Measurements from ENCODE around the gene FN1. TPM values are rescaled to one million over a fixed set of nuclear protein-coding genes. Genes with fewer than 3 reads are reported as not detected.

Gene FN1
- total RNA-seq, 1 donor, result 18,025 TPM

DNA sequence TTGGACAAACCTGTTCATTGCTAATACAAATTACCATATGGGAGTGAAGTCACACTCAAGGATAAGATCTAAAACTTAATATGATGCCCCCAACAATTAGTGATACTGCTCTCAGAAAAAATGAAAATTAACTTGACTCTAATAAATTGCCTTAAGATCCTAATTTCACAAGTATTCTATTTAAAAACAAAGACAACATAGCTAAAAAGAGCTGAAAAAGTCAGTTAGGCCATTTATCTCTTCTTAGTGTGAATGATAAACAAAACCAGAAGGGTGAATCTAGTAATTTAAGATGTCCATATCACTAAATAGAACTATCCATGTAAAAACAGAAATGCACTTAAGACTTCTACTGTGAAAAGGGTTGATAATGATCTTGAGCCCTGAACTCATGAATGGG, 53.4 kb downstream of the FN1 start:
- DNase-seq (ENCODE audit: insufficient read length, low spot score, missing footprints), result no peak
- Histone ChIP-seq H3K4me3 (ENCODE audit: insufficient read depth, low read length) (no peak overlapping the region), H4K20me1 (ENCODE audit: insufficient read depth, low read length) (peaks cover 54% of the 10 kb centered on the region), H3K4me1 (ENCODE audit: insufficient read depth, low read length) (peaks cover 25% of the 10 kb centered on the region), H3K27me3 (ENCODE audit: insufficient read depth, low read length) (no peaks in the 10 kb centered on the region), H3K79me2 (ENCODE audit: insufficient read depth, low read length) (peaks cover 6% of the 10 kb centered on the region), H2AFZ (ENCODE audit: low read length) (no peak overlapping the region), H3K9me3 (ENCODE audit: low read depth, low read length) (no peaks in the 10 kb centered on the region), H3K4me2 (ENCODE audit: insufficient read depth, low read length) (no peak overlapping the region), H3K27ac (ENCODE audit: low read depth, low read length) (no peak overlapping the region), H3K36me3 (ENCODE audit: insufficient read depth, low read length) (peaks cover 94% of the 10 kb centered on the region)
- TF ChIP-seq, protein P1, sequence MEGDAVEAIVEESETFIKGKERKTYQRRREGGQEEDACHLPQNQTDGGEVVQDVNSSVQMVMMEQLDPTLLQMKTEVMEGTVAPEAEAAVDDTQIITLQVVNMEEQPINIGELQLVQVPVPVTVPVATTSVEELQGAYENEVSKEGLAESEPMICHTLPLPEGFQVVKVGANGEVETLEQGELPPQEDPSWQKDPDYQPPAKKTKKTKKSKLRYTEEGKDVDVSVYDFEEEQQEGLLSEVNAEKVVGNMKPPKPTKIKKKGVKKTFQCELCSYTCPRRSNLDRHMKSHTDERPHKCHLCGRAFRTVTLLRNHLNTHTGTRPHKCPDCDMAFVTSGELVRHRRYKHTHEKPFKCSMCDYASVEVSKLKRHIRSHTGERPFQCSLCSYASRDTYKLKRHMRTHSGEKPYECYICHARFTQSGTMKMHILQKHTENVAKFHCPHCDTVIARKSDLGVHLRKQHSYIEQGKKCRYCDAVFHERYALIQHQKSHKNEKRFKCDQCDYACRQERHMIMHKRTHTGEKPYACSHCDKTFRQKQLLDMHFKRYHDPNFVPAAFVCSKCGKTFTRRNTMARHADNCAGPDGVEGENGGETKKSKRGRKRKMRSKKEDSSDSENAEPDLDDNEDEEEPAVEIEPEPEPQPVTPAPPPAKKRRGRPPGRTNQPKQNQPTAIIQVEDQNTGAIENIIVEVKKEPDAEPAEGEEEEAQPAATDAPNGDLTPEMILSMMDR (IDR thresholded peaks at IDR 0.05; ENCODE audit: extremely low read depth, low read depth, low read length), result no peak

DNA sequence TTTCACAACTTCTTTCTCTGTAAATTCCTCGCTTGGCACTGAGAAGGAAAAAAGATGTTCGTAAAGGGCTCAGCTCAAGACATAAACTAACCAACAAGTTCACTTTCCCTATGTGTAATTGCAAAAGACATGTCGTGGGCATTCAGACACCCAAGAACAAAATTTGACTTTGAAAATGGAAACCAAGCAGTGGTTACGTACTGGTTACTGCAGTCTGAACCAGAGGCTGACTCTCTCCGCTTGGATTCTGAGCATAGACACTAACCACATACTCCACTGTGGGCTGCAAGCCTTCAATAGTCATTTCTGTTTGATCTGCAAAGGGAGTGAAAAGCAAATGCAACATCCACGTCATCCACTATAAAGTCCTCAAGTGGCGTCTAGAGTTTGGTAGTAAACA, 53.9 kb downstream of the FN1 start:
- Histone ChIP-seq H3K9me3 (ENCODE audit: low read depth, low read length) (no peaks in the 10 kb centered on the region), H3K79me2 (ENCODE audit: insufficient read depth, low read length) (peaks cover 6% of the 10 kb centered on the region), H3K4me3 (ENCODE audit: insufficient read depth, low read length) (no peak overlapping the region), H3K4me2 (ENCODE audit: insufficient read depth, low read length) (no peak overlapping the region), H3K27ac (ENCODE audit: low read depth, low read length) (peak overlapping the region; percentile 49), H4K20me1 (ENCODE audit: insufficient read depth, low read length) (peaks cover 58% of the 10 kb centered on the region), H3K4me1 (ENCODE audit: insufficient read depth, low read length) (peaks cover 25% of the 10 kb centered on the region), H3K36me3 (ENCODE audit: insufficient read depth, low read length) (peaks cover 94% of the 10 kb centered on the region), H3K27me3 (ENCODE audit: insufficient read depth, low read length) (no peaks in the 10 kb centered on the region), H2AFZ (ENCODE audit: low read length) (no peak overlapping the region)
- TF ChIP-seq, protein P1 (IDR thresholded peaks at IDR 0.05; ENCODE audit: extremely low read depth, low read depth, low read length), result no peak
- DNase-seq (ENCODE audit: insufficient read length, low spot score, missing footprints), result peak; percentile 11

DNA sequence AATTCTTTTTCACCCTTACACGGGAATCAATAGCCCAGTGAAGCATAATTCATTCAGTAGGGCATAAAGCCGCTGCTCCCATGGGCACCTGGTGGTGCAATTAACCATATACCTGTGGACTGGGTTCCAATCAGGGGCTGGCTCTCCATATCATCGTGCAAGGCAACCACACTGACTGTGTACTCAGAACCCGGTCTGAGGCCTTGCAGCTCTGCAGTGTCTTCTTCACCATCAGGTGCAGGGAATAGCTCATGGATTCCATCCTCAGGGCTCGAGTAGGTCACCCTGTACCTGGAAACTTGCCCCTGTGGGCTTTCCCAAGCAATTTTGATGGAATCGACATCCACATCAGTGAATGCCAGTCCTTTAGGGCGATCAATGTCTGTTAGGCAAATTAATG, 55.2 kb downstream of the FN1 start:
- no peak for DNase-seq (ENCODE audit: insufficient read length, low spot score, missing footprints)
- no peak overlapping the region for H3K4me2 ChIP-seq (ENCODE audit: insufficient read depth, low read length)
- peaks cover 6% of the 10 kb centered on the region for H3K79me2 ChIP-seq (ENCODE audit: insufficient read depth, low read length)
- H3K36me3 ChIP-seq (ENCODE audit: insufficient read depth, low read length), result peaks cover 97% of the 10 kb centered on the region
- H3K27me3 ChIP-seq (ENCODE audit: insufficient read depth, low read length), result no peaks in the 10 kb centered on the region
- H3K27ac ChIP-seq (ENCODE audit: low read depth, low read length), result peak overlapping the region; percentile 13
- H2AFZ ChIP-seq (ENCODE audit: low read length), result no peak overlapping the region
- no peaks in the 10 kb centered on the region for H3K9me3 ChIP-seq (ENCODE audit: low read depth, low read length)
- TF ChIP-seq, protein P1 (IDR thresholded peaks at IDR 0.05; ENCODE audit: extremely low read depth, low read depth, low read length), result no peak
- H3K4me3 ChIP-seq (ENCODE audit: insufficient read depth, low read length), result no peak overlapping the region
- H4K20me1 ChIP-seq (ENCODE audit: insufficient read depth, low read length), result peaks cover 60% of the 10 kb centered on the region
- H3K4me1 ChIP-seq (ENCODE audit: insufficient read depth, low read length), result peaks cover 25% of the 10 kb centered on the region

DNA sequence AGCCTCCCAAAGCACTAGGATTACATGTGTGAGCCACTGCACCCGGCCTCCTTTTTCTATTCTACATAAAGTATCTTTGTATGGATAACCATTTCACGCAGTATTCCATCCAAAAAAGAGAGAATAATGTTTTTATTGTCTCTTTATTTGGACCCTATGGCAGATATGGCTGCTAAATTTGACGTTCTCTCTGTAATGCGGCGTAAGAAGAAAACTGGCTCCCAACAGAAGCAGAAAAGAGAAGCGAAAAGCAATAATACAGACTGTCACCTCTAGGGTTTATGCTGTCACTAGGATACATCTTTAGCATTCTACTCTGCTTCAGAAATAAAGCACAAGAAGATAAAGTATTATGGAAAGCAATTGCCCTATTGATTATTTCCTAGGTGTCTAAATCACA, 55.9 kb downstream of the FN1 start:
- Histone ChIP-seq H3K27ac (ENCODE audit: low read depth, low read length) (peak overlapping the region; percentile 27), H2AFZ (ENCODE audit: low read length) (no peak overlapping the region), H4K20me1 (ENCODE audit: insufficient read depth, low read length) (peaks cover 67% of the 10 kb centered on the region), H3K9me3 (ENCODE audit: low read depth, low read length) (no peaks in the 10 kb centered on the region), H3K4me1 (ENCODE audit: insufficient read depth, low read length) (peaks cover 28% of the 10 kb centered on the region), H3K4me3 (ENCODE audit: insufficient read depth, low read length) (no peak overlapping the region), H3K36me3 (ENCODE audit: insufficient read depth, low read length) (peaks cover 100% of the 10 kb centered on the region), H3K27me3 (ENCODE audit: insufficient read depth, low read length) (no peaks in the 10 kb centered on the region), H3K79me2 (ENCODE audit: insufficient read depth, low read length) (peaks cover 6% of the 10 kb centered on the region), H3K4me2 (ENCODE audit: insufficient read depth, low read length) (no peak overlapping the region)
- TF ChIP-seq, protein P1 (IDR thresholded peaks at IDR 0.05; ENCODE audit: extremely low read depth, low read depth, low read length), result no peak
- DNase-seq (ENCODE audit: insufficient read length, low spot score, missing footprints), result no peak
